HepG2 (cell line): ENCODE measurements around the gene FRAS1. TPM values are rescaled to one million over a fixed set of nuclear protein-coding genes. Genes with fewer than 3 reads are reported as not detected.

Experiments used
- ATAC-seq: fragments of 200-7000 bp; cut with Tn5 transposase; 3 replicates; pipeline ENCODE4 v1.9.1; 2020; ENCODE audit warnings: mild to moderate bottlenecking, moderate library complexity
- BruUV-seq: library from RNA; stranded (reverse); fragments of 400-500 nt; replicated peaks from 2 replicates; lab custom pipeline; 2021; lab: Mats Ljungman, UMichigan
- CTCF ChIA-PET: fragments of 300-600 bp; formaldehyde crosslinking; extraction: SDS; loops from one replicate; lab custom pipeline; 2021; ENCODE audit warnings: low total read pairs, inconsistent platforms, low intra/inter-chr PET ratio; lab: Yijun Ruan, JAX
- POLR2A ChIA-PET: fragments of 350-600 bp; sonication (Branson Sonifier 250); formaldehyde crosslinking; loops from one replicate; lab custom pipeline; 2020; ENCODE audit warnings: antibody characterized with exemption, inconsistent platforms; lab: Yijun Ruan, JAX
- DNase-seq: peaks from one replicate; pipeline ENCODE4 v3.0.0-alpha.2; 2015; ENCODE audit warnings: low spot score
- FAIRE-seq: peaks from 3 replicates; lab custom pipeline; 2011; peaks lifted over from hg19 to GRCh38; lab: Jason Lieb, UNC
- H2AFZ ChIP-seq: one replicate; pipeline ENCODE4 v1.6.1; 2011; ENCODE audit warnings: low read length, inconsistent platforms
- H3K27ac ChIP-seq: fragments of 300-600 bp; 3 replicates; pipeline ENCODE4 v1.8.0; 2011; ENCODE audit warnings: mixed run types, mild to moderate bottlenecking, mixed read lengths, low read length, inconsistent platforms; ENCODE audit not compliant: insufficient read depth; ENCODE audit errors: extremely low read length
- H3K27me3 ChIP-seq, 2 experiments: fragments of 200-600 bp in 1 of 2; 2 replicates in 1 of 2; 3 replicates in 1 of 2; pipeline versions ENCODE4 v1.6.0 to v1.8.0; 2011; ENCODE audit warnings: low read length in 2 of 2, mild to moderate bottlenecking in 2 of 2, moderate library complexity in 2 of 2, inconsistent platforms in 1 of 2; ENCODE audit not compliant: insufficient read depth in 2 of 2, control insufficient read depth in 1 of 2
- H3K36me3 ChIP-seq, 2 experiments: fragments of 200-600 bp in 1 of 2; replicated peaks in 1 of 2; 2 replicates in 1 of 2; 3 replicates in 1 of 2; pipeline versions ENCODE4 v1.5.1 to v1.8.0; 2011; ENCODE audit warnings: low read length in 2 of 2, inconsistent platforms in 1 of 2; ENCODE audit not compliant: insufficient read depth in 2 of 2, control insufficient read depth in 1 of 2
- H3K4me1 ChIP-seq: 2 replicates; pipeline ENCODE4 v1.5.1; 2012; ENCODE audit warnings: low read length, inconsistent platforms; ENCODE audit not compliant: insufficient read depth
- H3K4me2 ChIP-seq: 2 replicates; pipeline ENCODE4 v1.6.0; 2011; ENCODE audit warnings: low read depth, low read length, inconsistent platforms
- H3K4me3 ChIP-seq, 3 experiments: fragments of 200-600 bp in 1 of 3; sonication (generic), shearing (Covaris generic) in 1 of 3; replicated peaks in 1 of 3; 2 replicates each; pipeline ENCODE4 v1.5.1; 2011 to 2016; ENCODE audit warnings: low read length in 3 of 3, inconsistent platforms in 2 of 3, low read depth in 2 of 3, mild to moderate bottlenecking in 2 of 3, control low read depth in 1 of 3, mixed read lengths in 1 of 3; ENCODE audit not compliant: insufficient read depth in 1 of 3
- H3K79me2 ChIP-seq: one replicate; pipeline ENCODE4 v1.6.1; 2011; ENCODE audit warnings: low read length, inconsistent platforms; ENCODE audit not compliant: insufficient read depth
- H3K9ac ChIP-seq: 2 replicates; pipeline ENCODE4 v1.6.0; 2011; ENCODE audit warnings: mild to moderate bottlenecking, low read depth, low read length, inconsistent platforms; ENCODE audit not compliant: insufficient read depth
- H3K9me3 ChIP-seq: 2 replicates; pipeline ENCODE4 v1.5.1; 2012; ENCODE audit warnings: mild to moderate bottlenecking, low read length
- H4K20me1 ChIP-seq: 2 replicates; pipeline ENCODE4 v1.6.0; 2011; ENCODE audit warnings: inconsistent platforms, mild to moderate bottlenecking, low read length, moderate library complexity; ENCODE audit not compliant: insufficient read depth
- BRCA1 ChIP-seq: sonication (generic); formaldehyde crosslinking; IDR thresholded peaks from 2 replicates; pipeline ENCODE4 v1.4.0; 2020; ENCODE audit warnings: missing genetic modification reagents
- NR2C2 ChIP-seq: sonication (generic); formaldehyde crosslinking; IDR thresholded peaks from 2 replicates; pipeline ENCODE4 v1.4.0; 2020; ENCODE audit warnings: missing genetic modification reagents, mild to moderate bottlenecking, moderate library complexity, borderline replicate concordance
- ZHX2 ChIP-seq, 2 experiments: sonication (generic) in 1 of 2; formaldehyde crosslinking in 1 of 2; IDR thresholded peaks; 2 replicates each; pipeline versions ENCODE4 v1.6.1 to v1.9.0; 2014 to 2022; ENCODE audit warnings: antibody characterized with exemption in 1 of 2, borderline replicate concordance in 1 of 2, inconsistent platforms in 1 of 2, low read depth in 1 of 2, missing genetic modification reagents in 1 of 2
- ZNF558 ChIP-seq: sonication (generic); formaldehyde crosslinking; IDR thresholded peaks from 2 replicates; pipeline ENCODE4 v1.9.0; 2022; ENCODE audit warnings: mild to moderate bottlenecking, missing genetic modification reagents, borderline replicate concordance
- ZNF7 ChIP-seq: IDR thresholded peaks from 2 replicates; pipeline ENCODE4 v1.6.1; 2016; ENCODE audit warnings: missing biosample characterization, missing genetic modification reagents
- WGBS: methylation state at CpG from one replicate; pipeline ENCODE4 v1.1.6; 2017; ENCODE audit warnings: low lambda C conversion rate; 5-methylcytosine and 5-hydroxymethylcytosine counted together
- in situ Hi-C: cut with HindIII; loops from 2 replicates; pipeline ENCODE4 v1.10.0; 2017; ENCODE audit warnings: low pct_unique_long_range_greater_than_20kb; ENCODE audit not compliant: extremely low pct_ligation_motif_present
- intact Hi-C: fragments of 100-400 bp; cut with micrococcal nuclease; formaldehyde crosslinking; loops from one replicate; pipeline ENCODE4 v1.10.0; 2022; ENCODE audit not compliant: unreplicated experiment
- polyA plus RNA-seq, 8 experiments: library from polyadenylated mRNA; depleted of rRNA in 3 of 8; stranded (reverse) in 7 of 8; unstranded in 1 of 8; fragments of >200 nt; fragmentation: Illumina TruSeq in 4 of 8; extraction: Trizol in 4 of 8; gene quantifications; 2 replicates each; pipeline versions ENCODE4 v1.2.1 to v1.2.3, GENCODE V29; 2011 to 2016; ENCODE audit warnings: low read depth in 4 of 8, missing spikeins in 1 of 8, mixed read lengths in 1 of 8; ENCODE audit not compliant: insufficient read depth in 1 of 8
- total RNA-seq, 5 experiments: library from RNA; depleted of rRNA; stranded (reverse); fragments of >200 nt; fragmentation: Illumina TruSeq; extraction: Trizol; gene quantifications; 2 replicates each; pipeline ENCODE4 v1.2.3, GENCODE V29; 2016; ENCODE audit warnings: low read depth in 1 of 5

The FRAS1 gene
- total and polyA plus RNA-seq, 2 of the 13 experiments (the other 11 are each of a cell fraction or from before 2014, with no cell fraction given), result 22.5 to 31.6 TPM

- Histone ChIP-seq H3K4me2 (no peak overlapping the region), H3K4me3 (no peak overlapping the region), H3K36me3 (peaks cover 7 to 49% of the 10 kb centered on the region in 2 experiments), H3K4me1 (no peaks in the 10 kb centered on the region), H3K9ac (no peak overlapping the region), H2AFZ (no peak overlapping the region), H4K20me1 (no peaks in the 10 kb centered on the region), H3K79me2 (no peaks in the 10 kb centered on the region), H3K27me3 (no peaks in the 10 kb centered on the region), H3K27ac (no peak overlapping the region), H3K9me3 (no peaks in the 10 kb centered on the region)
- TF ChIP-seq ZNF7, result no peak
- no peak for TF ChIP-seq ZHX2 (IDR thresholded peaks at IDR 0.05; ENCODE audit: low read depth)
- no peak for TF ChIP-seq ZHX2 (CRISPR knock-in tag; IDR thresholded peaks at IDR 0.05; ENCODE audit: borderline replicate concordance)
- TF ChIP-seq BRCA1, result no peak
- TF ChIP-seq NR2C2, result no peak
- no peak for TF ChIP-seq ZNF558 (CRISPR knock-in tag)
- CTCF ChIA-PET, result no interaction called here
- intact Hi-C loops, result no loop called here
- BruUV-seq, result no TSS peak
- in situ Hi-C loops, result no loop called here
- POLR2A ChIA-PET, result no interaction called here
- FAIRE-seq (no peak), ATAC-seq (no peak; the same call in 2 of the 3 replicates), DNase-seq (no peak)
- 96% methylated on average over 7 of the region's 7 CpGs for WGBS
These were observed 210.7 kb downstream of the FRAS1 start for GRCh38 chr4:78267790-78268189.
